Liver (tissue), 3 donors: ENCODE results near the gene NDUFC2.

Experiments
- ATF3 ChIP-seq: IDR thresholded peaks from 2 replicates; pipeline ENCODE4 v1.6.1; 2016; ENCODE audit warnings: antibody characterized with exemption
- EGR1 ChIP-seq, 2 donors: IDR thresholded peaks; 2 replicates each; pipeline ENCODE4 v1.6.1; 2016 to 2018; ENCODE audit warnings: antibody characterized with exemption in 2 of 2, low read depth in 2 of 2
- GABPA ChIP-seq, 2 donors: IDR thresholded peaks in 1 of 2; conservative IDR thresholded peaks in 1 of 2; 2 replicates each; pipeline ENCODE4 v1.6.1; 2016; ENCODE audit warnings: antibody characterized with exemption in 2 of 2, mild to moderate bottlenecking in 1 of 2, moderate library complexity in 1 of 2
- RAD21 ChIP-seq, 2 donors: IDR thresholded peaks; 2 replicates each; pipeline ENCODE4 v1.6.1; 2016; ENCODE audit warnings: antibody characterized with exemption in 2 of 2, mild to moderate bottlenecking in 2 of 2
- SP1 ChIP-seq: IDR thresholded peaks from 2 replicates; pipeline ENCODE4 v1.6.1; 2018; ENCODE audit warnings: antibody characterized with exemption, mild to moderate bottlenecking
- YY1 ChIP-seq: IDR thresholded peaks from 2 replicates; pipeline ENCODE4 v1.6.1; 2016; ENCODE audit warnings: antibody characterized with exemption, mild to moderate bottlenecking
- TF ChIP-seq, protein P1 (sequence below): fragments of 150-350 bp; IDR thresholded peaks from 2 replicates; pipeline ENCODE4 v1.5.1; 2017; ENCODE audit warnings: improper control_type of control experiment, low read depth, low read length; ENCODE audit not compliant: missing input control
- donor health status: healthy.
- donor health status: healthy.

DNA sequence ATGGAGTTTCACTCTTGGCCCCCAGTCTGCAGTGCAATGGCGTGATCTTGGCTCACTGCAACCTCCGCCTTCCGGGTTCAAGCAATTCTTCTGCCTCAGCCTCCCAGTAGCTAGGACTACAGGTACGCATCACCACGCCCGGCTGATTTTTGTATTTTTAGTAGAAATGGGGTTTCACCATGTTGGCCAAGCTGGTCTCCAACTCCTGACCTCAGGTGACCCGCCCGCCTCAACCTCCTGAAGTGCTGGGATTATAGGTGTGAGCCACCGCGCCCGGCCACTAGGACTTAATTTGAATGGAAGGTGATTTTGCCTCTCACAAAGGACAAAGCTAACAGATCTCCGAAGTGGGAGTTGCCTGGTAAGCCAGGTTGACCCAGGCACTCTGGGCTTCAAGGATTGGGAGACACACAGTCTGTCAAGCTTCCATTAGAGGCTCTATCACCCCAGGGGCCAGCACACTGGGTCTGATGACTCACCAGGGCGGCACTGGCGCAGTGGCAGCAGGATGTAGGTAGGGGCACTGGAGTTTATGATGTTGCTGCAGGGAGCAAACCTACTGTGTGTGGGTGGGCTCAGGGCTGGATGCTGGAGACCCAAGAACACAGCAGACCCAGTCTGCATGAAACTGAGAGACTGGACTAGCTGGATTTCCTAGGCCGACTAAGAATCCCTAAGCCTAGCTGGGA lies 38.8 kb downstream of the NDUFC2 start:
- TF ChIP-seq, protein P1, sequence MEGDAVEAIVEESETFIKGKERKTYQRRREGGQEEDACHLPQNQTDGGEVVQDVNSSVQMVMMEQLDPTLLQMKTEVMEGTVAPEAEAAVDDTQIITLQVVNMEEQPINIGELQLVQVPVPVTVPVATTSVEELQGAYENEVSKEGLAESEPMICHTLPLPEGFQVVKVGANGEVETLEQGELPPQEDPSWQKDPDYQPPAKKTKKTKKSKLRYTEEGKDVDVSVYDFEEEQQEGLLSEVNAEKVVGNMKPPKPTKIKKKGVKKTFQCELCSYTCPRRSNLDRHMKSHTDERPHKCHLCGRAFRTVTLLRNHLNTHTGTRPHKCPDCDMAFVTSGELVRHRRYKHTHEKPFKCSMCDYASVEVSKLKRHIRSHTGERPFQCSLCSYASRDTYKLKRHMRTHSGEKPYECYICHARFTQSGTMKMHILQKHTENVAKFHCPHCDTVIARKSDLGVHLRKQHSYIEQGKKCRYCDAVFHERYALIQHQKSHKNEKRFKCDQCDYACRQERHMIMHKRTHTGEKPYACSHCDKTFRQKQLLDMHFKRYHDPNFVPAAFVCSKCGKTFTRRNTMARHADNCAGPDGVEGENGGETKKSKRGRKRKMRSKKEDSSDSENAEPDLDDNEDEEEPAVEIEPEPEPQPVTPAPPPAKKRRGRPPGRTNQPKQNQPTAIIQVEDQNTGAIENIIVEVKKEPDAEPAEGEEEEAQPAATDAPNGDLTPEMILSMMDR = no peak
- TF ChIP-seq EGR1 (IDR thresholded peaks at IDR 0.05; ENCODE audit: low read depth in 2 of 2) = no peak
- no peak for TF ChIP-seq ATF3
- no peak for TF ChIP-seq GABPA (IDR thresholded peaks at IDR 0.05 in 1 of 2, conservative IDR thresholded peaks at IDR 0.05 in 1 of 2)
- TF ChIP-seq RAD21 (IDR thresholded peaks at IDR 0.05) = no peak
- no peak for TF ChIP-seq SP1
- TF ChIP-seq YY1 = no peak
